COR-L47 (cell line): ENCODE measurements around the gene NDUFC1.

Experiments
- DNase-seq: peaks from one replicate; lab custom pipeline; 2025; lab: John Stamatoyannopoulos, UW

Gene NDUFC1

DNA sequence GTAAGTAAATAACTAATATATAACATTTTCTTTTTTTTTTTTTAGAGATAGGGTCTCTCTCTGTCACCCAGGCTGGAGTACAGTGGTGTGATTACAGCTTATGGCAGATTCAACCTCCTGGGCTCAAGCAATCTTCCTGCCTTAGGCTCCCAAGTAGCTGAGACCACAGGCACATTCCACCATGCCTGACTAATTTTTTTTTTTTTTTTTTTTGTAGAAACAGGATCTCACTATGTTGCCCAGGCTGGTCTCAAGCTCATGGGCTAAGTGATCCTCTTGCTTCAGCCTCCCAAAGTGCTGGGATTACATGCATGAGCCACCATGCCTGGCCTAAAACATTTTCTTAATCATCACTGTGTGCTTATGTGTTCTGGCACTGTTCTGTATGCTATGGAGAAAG is 55.0 kb downstream of the NDUFC1 start:
- no peak for DNase-seq

DNA sequence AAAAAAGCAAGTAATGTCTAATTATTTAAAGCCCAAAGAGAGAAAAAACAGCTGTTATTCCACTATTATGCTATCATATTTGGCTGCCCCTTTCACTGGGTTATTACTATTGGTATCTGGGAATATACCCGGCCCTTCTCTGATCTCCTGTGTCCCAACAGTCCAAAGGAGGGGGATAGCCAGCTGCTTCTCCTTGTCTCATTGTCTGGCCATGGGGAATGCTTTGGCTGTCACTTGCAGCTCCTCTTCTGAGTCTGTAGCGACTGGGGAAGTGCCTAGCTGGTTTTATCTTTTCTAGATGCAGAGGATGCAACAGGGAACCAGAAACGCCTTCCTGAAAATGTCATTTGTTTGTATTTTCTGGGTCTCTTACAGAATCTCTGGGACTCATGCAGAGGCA is 56.1 kb downstream of the NDUFC1 start:
- no peak for DNase-seq

GRCh38 chr4:139245590-139245989 is 56.7 kb downstream of the NDUFC1 start:
- DNase-seq: no peak

- no peak for DNase-seq
Measured at GRCh38 chr4:139243448-139244365, 58.6 kb downstream of the NDUFC1 start.

GRCh38 chr4:139242511-139243051 is 59.7 kb downstream of the NDUFC1 start:
- no peak for DNase-seq

- DNase-seq: no peak
Measured at GRCh38 chr4:139241784-139242151, 60.5 kb downstream of the NDUFC1 start.

DNA sequence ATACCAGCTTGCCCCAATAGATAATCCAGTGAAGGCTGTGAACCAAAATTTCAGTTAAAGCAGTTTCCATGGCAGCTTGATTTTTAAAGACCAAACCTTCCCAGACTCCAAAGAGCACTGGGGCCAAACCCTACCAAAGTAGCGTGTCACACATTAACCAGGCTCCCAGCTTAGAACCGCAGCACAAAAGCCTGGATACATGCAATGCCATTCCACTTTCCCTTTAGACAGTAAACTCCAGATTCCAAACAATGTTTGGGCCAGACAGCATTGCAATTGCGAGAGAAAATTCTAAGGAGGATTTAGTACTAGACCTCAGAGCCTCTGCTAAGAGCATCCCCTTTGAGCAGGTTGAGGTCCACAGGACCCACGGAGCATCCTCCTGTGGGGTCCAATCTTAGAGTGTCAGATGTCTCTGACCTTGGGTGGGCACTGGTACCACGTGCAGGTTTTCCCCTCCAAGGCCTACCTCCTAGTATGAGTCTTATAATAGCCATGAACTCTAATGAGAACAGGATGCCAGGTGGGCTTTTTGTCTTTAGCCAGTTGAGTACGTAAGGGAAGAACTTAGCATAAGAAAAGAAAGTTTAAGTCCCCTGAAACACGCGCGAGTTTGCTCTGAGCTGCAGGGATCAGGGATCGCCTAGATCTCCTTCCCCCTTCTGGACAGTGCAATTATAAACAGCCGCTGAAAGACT is 61.0 kb downstream of the NDUFC1 start:
- DNase-seq: no peak
